Karpas-422 (cell line): Measurements from ENCODE around the gene MANSC1. TPM values are rescaled to one million over a fixed set of nuclear protein-coding genes. Genes with fewer than 3 reads are reported as not detected.
"Not testable (repeated sequence)": the region's sequence is repeated elsewhere in the genome, so short reads cannot be mapped to it uniquely, and the experiment has no call there.

Source experiments
- DNase-seq: peaks from one replicate; pipeline ENCODE4 v3.0.0-alpha.2; 2015
- H2AFZ ChIP-seq: fragments of 200-600 bp; sonication (generic); 2 replicates; pipeline ENCODE4 v1.6.1; 2014; ENCODE audit warnings: antibody characterized with exemption, low read length, mixed read lengths
- H3K27ac ChIP-seq: fragments of 200-600 bp; sonication (generic); 2 replicates; pipeline ENCODE4 v1.5.1; 2014; ENCODE audit warnings: mild to moderate bottlenecking, low read length, moderate library complexity
- H3K27me3 ChIP-seq: fragments of 200-600 bp; sonication (generic); 2 replicates; pipeline ENCODE4 v1.6.1; 2014; ENCODE audit warnings: low read length, mixed read lengths
- H3K36me3 ChIP-seq: fragments of 200-600 bp; sonication (generic); 2 replicates; pipeline ENCODE4 v1.6.1; 2014; ENCODE audit warnings: low read length, mixed read lengths; ENCODE audit not compliant: insufficient read depth
- H3K4me1 ChIP-seq: fragments of 200-600 bp; sonication (generic); 2 replicates; pipeline ENCODE4 v1.6.1; 2014; ENCODE audit warnings: mild to moderate bottlenecking, low read length, mixed read lengths
- H3K4me2 ChIP-seq: fragments of 200-600 bp; sonication (generic); 2 replicates; pipeline ENCODE4 v1.6.1; 2014; ENCODE audit warnings: low read length, low read depth, mild to moderate bottlenecking; ENCODE audit not compliant: poor library complexity, severe bottlenecking
- H3K4me3 ChIP-seq: fragments of 200-600 bp; sonication (generic); 2 replicates; pipeline ENCODE4 v1.5.1; 2014; ENCODE audit warnings: mild to moderate bottlenecking, antibody characterized with exemption, low read length, mixed read lengths
- H3K79me2 ChIP-seq: fragments of 200-600 bp; sonication (generic); 2 replicates; pipeline ENCODE4 v1.6.1; 2014; ENCODE audit warnings: mild to moderate bottlenecking, low read length, mixed read lengths
- H3K9ac ChIP-seq: fragments of 200-600 bp; sonication (generic); 2 replicates; pipeline ENCODE4 v1.6.0; 2014; ENCODE audit warnings: low read length
- H3K9me2 ChIP-seq: fragments of 200-600 bp; sonication (generic), shearing (Covaris generic); replicated peaks from 2 replicates; pipeline ENCODE4 v1.6.0; 2014; ENCODE audit warnings: mild to moderate bottlenecking, low read length, moderate library complexity; ENCODE audit not compliant: insufficient read depth
- H3K9me3 ChIP-seq: fragments of 300-700, 200-600 bp; sonication (generic); 2 replicates; pipeline ENCODE4 v1.6.1; 2014; ENCODE audit warnings: low read length, mixed read lengths
- H4K20me1 ChIP-seq: fragments of 200-600 bp; sonication (generic); 2 replicates; pipeline ENCODE4 v1.6.1; 2014; ENCODE audit warnings: mild to moderate bottlenecking, antibody characterized with exemption, low read length, low read depth; ENCODE audit not compliant: insufficient read depth
- total RNA-seq: library from RNA; depleted of rRNA; stranded (reverse); fragments of >200 nt; shearing (Covaris generic); gene quantifications from 2 replicates; pipeline ENCODE4 v1.2.3, GENCODE V29; 2014; ENCODE audit warnings: low replicate concordance

Gene MANSC1
- total RNA-seq, 1 experiment from 2014 or later = not detected

- Histone ChIP-seq H3K9me3 (no peaks in the 10 kb centered on the region), H3K4me3 (peak within 1 kb of the TSS; percentile 88), H3K4me2 (peak within 1 kb of the TSS; percentile 86), H3K27ac (peak within 1 kb of the TSS; percentile 82), H3K36me3 (no peaks in the 10 kb centered on the region), H3K27me3 (no peaks in the 10 kb centered on the region), H3K9me2 (no peaks in the 10 kb centered on the region), H3K79me2 (peaks cover 13% of the 10 kb centered on the region; the same call in 1 of the 2 replicates), H2AFZ (peak within 1 kb of the TSS; percentile 90), H4K20me1 (no peaks in the 10 kb centered on the region; the same call in 1 of the 2 replicates), H3K9ac (peak within 1 kb of the TSS; percentile 92), H3K4me1 (peaks cover 20% of the 10 kb centered on the region)
- peak; percentile 99 for DNase-seq
These were observed 7.1 kb upstream of the MANSC1 start, which contains the start of gene BORCS5 for GRCh38 chr12:12356896-12357718. TSS of gene BORCS5 (plus strand) at chr12:12357078. CDS start at chr12:12357452, 374 bp downstream.

- peaks cover 13% of the 10 kb centered on the region; the same call in 1 of the 2 replicates for H3K79me2 ChIP-seq
- peak overlapping the region; percentile 86 for H3K4me2 ChIP-seq
- H3K9ac ChIP-seq = peak overlapping the region; percentile 55
- no peaks in the 10 kb centered on the region for H3K36me3 ChIP-seq
- no peaks in the 10 kb centered on the region for H3K9me3 ChIP-seq
- no peak for DNase-seq
- no peaks in the 10 kb centered on the region for H3K9me2 ChIP-seq
- no peaks in the 10 kb centered on the region for H3K27me3 ChIP-seq
- H2AFZ ChIP-seq = peak overlapping the region; percentile 90
- H3K4me1 ChIP-seq = peaks cover 20% of the 10 kb centered on the region
- H4K20me1 ChIP-seq = no peaks in the 10 kb centered on the region; the same call in 1 of the 2 replicates
- peak overlapping the region; percentile 88 for H3K4me3 ChIP-seq
- no peak overlapping the region for H3K27ac ChIP-seq
These were observed 6.4 kb upstream of the MANSC1 start for GRCh38 chr12:12356467-12356895.

- Histone ChIP-seq H2AFZ (no peak overlapping the region), H3K27ac (no peak overlapping the region)
These were observed 3.8 kb upstream of the MANSC1 start for GRCh38 chr12:12353807-12354206.

GRCh38 chr12:12353276-12353675 is 3.2 kb upstream of the MANSC1 start:
- H3K4me1 ChIP-seq = peaks cover 12% of the 10 kb centered on the region
- no peak overlapping the region for H3K9ac ChIP-seq
- H3K27me3 ChIP-seq = no peaks in the 10 kb centered on the region
- no peaks in the 10 kb centered on the region for H3K9me3 ChIP-seq
- no peaks in the 10 kb centered on the region for H4K20me1 ChIP-seq
- no peak for DNase-seq
- no peak overlapping the region for H2AFZ ChIP-seq
- H3K36me3 ChIP-seq = no peaks in the 10 kb centered on the region
- H3K4me3 ChIP-seq = no peak overlapping the region
- no peaks in the 10 kb centered on the region for H3K9me2 ChIP-seq
- no peaks in the 10 kb centered on the region for H3K79me2 ChIP-seq
- no peak overlapping the region for H3K4me2 ChIP-seq
- no peak overlapping the region for H3K27ac ChIP-seq

More at GRCh38 chr12:12353807-12354206, 3.8 kb upstream of the MANSC1 start:
- no peak overlapping the region for H3K9ac ChIP-seq
- H3K79me2 ChIP-seq = peaks cover 2% of the 10 kb centered on the region; the same call in 1 of the 2 replicates
- H3K9me2 ChIP-seq = no peaks in the 10 kb centered on the region
- peaks cover 17% of the 10 kb centered on the region for H3K4me1 ChIP-seq
- H3K9me3 ChIP-seq = no peaks in the 10 kb centered on the region
- no peak for DNase-seq
- no peaks in the 10 kb centered on the region for H3K27me3 ChIP-seq
- H3K36me3 ChIP-seq = no peaks in the 10 kb centered on the region
- H3K4me2 ChIP-seq = no peak overlapping the region
- no peaks in the 10 kb centered on the region; the same call in 1 of the 2 replicates for H4K20me1 ChIP-seq
- H3K4me3 ChIP-seq = no peak overlapping the region

- H3K9ac ChIP-seq, H2AFZ ChIP-seq, DNase-seq: not testable (repeated sequence)
These were observed 1.6 kb upstream of the MANSC1 start for GRCh38 chr12:12351468-12352185.

GRCh38 chr12:12350868-12351463 is 924 bp upstream of the MANSC1 start:
- H3K4me3 ChIP-seq = no peak overlapping the region
- H4K20me1 ChIP-seq = no peaks in the 10 kb centered on the region
- H3K9ac ChIP-seq = no peak overlapping the region
- H3K27ac ChIP-seq = no peak overlapping the region
- no peak for DNase-seq
- H3K79me2 ChIP-seq = no peaks in the 10 kb centered on the region
- H3K36me3 ChIP-seq = no peaks in the 10 kb centered on the region
- H3K4me1 ChIP-seq = no peaks in the 10 kb centered on the region
- no peaks in the 10 kb centered on the region for H3K9me2 ChIP-seq
- no peak overlapping the region for H2AFZ ChIP-seq
- H3K9me3 ChIP-seq = no peaks in the 10 kb centered on the region
- H3K27me3 ChIP-seq = no peaks in the 10 kb centered on the region
- no peak overlapping the region for H3K4me2 ChIP-seq

More at GRCh38 chr12:12351468-12352185, 1.6 kb upstream of the MANSC1 start:
- not testable (repeated sequence) for H3K27ac ChIP-seq, H3K79me2 ChIP-seq, H3K4me3 ChIP-seq, H3K36me3 ChIP-seq, H4K20me1 ChIP-seq, H3K9me3 ChIP-seq, H3K4me1 ChIP-seq, H3K4me2 ChIP-seq, H3K9me2 ChIP-seq, H3K27me3 ChIP-seq

GRCh38 chr12:12338527-12339168 is 11.4 kb downstream of the MANSC1 start:
- Histone ChIP-seq H3K4me1 (no peaks in the 10 kb centered on the region), H3K4me3 (no peak overlapping the region), H3K27ac (no peak overlapping the region), H3K27me3 (no peaks in the 10 kb centered on the region), H3K36me3 (no peaks in the 10 kb centered on the region), H3K9me3 (no peaks in the 10 kb centered on the region), H4K20me1 (no peaks in the 10 kb centered on the region), H2AFZ (no peak overlapping the region), H3K4me2 (no peak overlapping the region), H3K79me2 (no peaks in the 10 kb centered on the region), H3K9me2 (no peaks in the 10 kb centered on the region), H3K9ac (no peak overlapping the region)
- no peak for DNase-seq
